ENCODE data around the gene DNAJC1. TPM values are rescaled to one million over a fixed set of nuclear protein-coding genes. Genes with fewer than 3 reads are reported as not detected.

Gene DNAJC1
- total and polyA plus RNA-seq, 2 of the 4 experiments (the other 2 are of a cell fraction): 12.7 to 13.3 TPM

DNA sequence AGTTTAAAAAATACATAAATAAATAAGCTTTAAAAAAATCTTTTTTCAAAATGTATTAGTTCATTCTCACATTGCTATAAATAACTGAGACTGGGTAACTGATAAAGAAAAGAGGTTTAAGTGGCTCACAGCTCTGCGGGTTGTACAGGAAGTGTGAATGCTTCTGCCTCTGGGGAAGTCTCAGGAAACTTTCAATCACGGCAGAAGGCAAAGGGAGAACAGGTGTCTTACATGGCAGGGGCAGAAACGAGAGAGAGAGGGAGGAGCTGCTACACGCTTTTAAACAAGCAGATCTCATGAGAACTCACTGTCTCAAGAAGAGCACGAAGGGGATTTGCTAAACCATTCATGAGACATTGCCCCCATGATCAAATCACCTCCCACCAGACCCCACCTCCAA is 114.6 kb downstream of the DNAJC1 start:
- Histone ChIP-seq H3K14ac (replicated peaks; ENCODE audit: low read depth, low read length) (no peak overlapping the region), H3K27me3 (ENCODE audit: control insufficient read depth, insufficient read depth, low read length) (no peaks in the 10 kb centered on the region), H4K20me1 (ENCODE audit: insufficient read depth, low read length) (no peaks in the 10 kb centered on the region), H4K8ac (ENCODE audit: low read depth in 2 of 2, low read length in 2 of 2) (no peak overlapping the region), H3K9ac (ENCODE audit: low read depth, low read length) (no peak overlapping the region), H3K79me1 (ENCODE audit: low read depth in 1 of 2, low read length in 2 of 2) (no peaks in the 10 kb centered on the region), H3K56ac (ENCODE audit: extremely low read depth, insufficient read depth, low read length) (no peak overlapping the region), H4K91ac (ENCODE audit: insufficient read depth, low read depth, low read length) (no peak overlapping the region), H3K9me1 (ENCODE audit: insufficient read depth, low read length) (no peaks in the 10 kb centered on the region), H2AK5ac (ENCODE audit: low read depth, low read length) (no peak overlapping the region), H4K5ac (ENCODE audit: low read depth, low read length) (no peak overlapping the region), H2BK20ac (ENCODE audit: low read depth, low read length) (no peak overlapping the region), H2BK120ac (ENCODE audit: low read depth, low read length) (no peak overlapping the region), H2BK15ac (ENCODE audit: low read depth, low read length) (no peak overlapping the region), H2AK9ac (replicated peaks; ENCODE audit: low read depth, low read length, poor library complexity) (no peak overlapping the region), H3K4me1 (ENCODE audit: control insufficient read depth, insufficient read depth, low read length) (no peaks in the 10 kb centered on the region), H3K36me3 (ENCODE audit: control insufficient read depth, insufficient read depth, low read length) (no peaks in the 10 kb centered on the region), H3K23ac (ENCODE audit: low read depth, low read length) (no peak overlapping the region), H3K9me3 (ENCODE audit: control insufficient read depth, insufficient read depth, low read length) (peaks cover 2% of the 10 kb centered on the region; the same call in 1 of the 2 replicates), H3K4ac (ENCODE audit: low read depth, low read length) (no peak overlapping the region), H3K4me3 (ENCODE audit: insufficient read depth, low read depth, low read length) (no peak overlapping the region), H2AFZ (replicated peaks; ENCODE audit: low read length, poor library complexity) (no peak overlapping the region), H3K27ac (ENCODE audit: insufficient read depth, low read length) (no peak overlapping the region), H2BK5ac (ENCODE audit: low read depth, low read length, poor library complexity, severe bottlenecking) (no peak overlapping the region), H3K18ac (ENCODE audit: low read depth, low read length) (no peak overlapping the region), H3K4me2 (ENCODE audit: low read depth, low read length) (no peak overlapping the region)
- ATAC-seq (ENCODE audit: low read depth) (no peak), DNase-seq (no peak)
- in situ Hi-C loops (cut with MboI; ENCODE audit: low sequenced_read_pairs): no loop called here
- WGBS, 2 experiments (ENCODE audit: extremely low coverage in 2 of 2, insufficient read length in 1 of 2): no CpG with 5 or more reads among the region's 5 CpGs
- dilution Hi-C loops (cut with HindIII; ENCODE audit: low sequenced_read_pairs, unreplicated experiment): no loop called here
- intact Hi-C loops (cut with micrococcal nuclease): no loop called here
- no TSS peak for BruUV-seq (replicated peaks)
- TF ChIP-seq SMC3 (IDR thresholded peaks at IDR 0.05; ENCODE audit: low read depth, low read length) (no peak), CEBPB (IDR thresholded peaks at IDR 0.05; ENCODE audit: low read depth, low read length) (no peak), BHLHE40 (IDR thresholded peaks at IDR 0.05; ENCODE audit: low read depth, low read length) (no peak)
- ChIA-PET POLR2A (ENCODE audit: unreplicated experiment) (no interaction called here), CTCF (interaction anchor here (1.0 kb wide), 1 partner anchor 13 kb away, joined by 5 read pairs; no protein-coding TSS in a partner anchor)

Measured in IMR-90 (cell line).